H9 (cell line): ENCODE measurements around the gene ZNF648. TPM values are rescaled to one million over a fixed set of nuclear protein-coding genes. Genes with fewer than 3 reads are reported as not detected.

ENCODE experiments used
- DNase-seq: peaks from one replicate; pipeline ENCODE4 v3.0.0-alpha.2; 2017
- H2AFZ ChIP-seq: one replicate; pipeline ENCODE4 v1.6.1; 2013; ENCODE audit warnings: mild to moderate bottlenecking, low read length, control low read depth, moderate library complexity
- H2AK5ac ChIP-seq: 2 replicates; pipeline ENCODE4 v1.6.1; 2013; ENCODE audit warnings: low read length, control low read depth, mixed read lengths; ENCODE audit not compliant: insufficient read length
- H2BK120ac ChIP-seq: one replicate; pipeline ENCODE4 v1.6.1; 2013; ENCODE audit warnings: low read depth, mild to moderate bottlenecking, low read length, control low read depth, inconsistent platforms; ENCODE audit not compliant: poor library complexity, severe bottlenecking
- H2BK12ac ChIP-seq: 2 replicates; pipeline ENCODE4 v1.6.1; 2013; ENCODE audit warnings: low read length, control low read depth, mixed read lengths, low read depth; ENCODE audit not compliant: insufficient read length
- H2BK15ac ChIP-seq: 2 replicates; pipeline ENCODE4 v1.6.1; 2013; ENCODE audit warnings: low read depth, low read length, control low read depth
- H2BK20ac ChIP-seq: one replicate; pipeline ENCODE4 v1.6.1; 2013; ENCODE audit warnings: low read depth, mild to moderate bottlenecking, low read length, control low read depth, inconsistent platforms; ENCODE audit not compliant: poor library complexity, severe bottlenecking
- H2BK5ac ChIP-seq: 2 replicates; pipeline ENCODE4 v1.6.1; 2013; ENCODE audit warnings: low read length, control low read depth, mixed read lengths; ENCODE audit not compliant: insufficient read length
- H3K14ac ChIP-seq: 2 replicates; pipeline ENCODE4 v1.6.1; 2013; ENCODE audit warnings: low read length, control low read depth; ENCODE audit not compliant: insufficient read depth
- H3K18ac ChIP-seq: 2 replicates; pipeline ENCODE4 v1.6.1; 2013; ENCODE audit warnings: low read depth, mild to moderate bottlenecking, mixed read lengths, low read length, control low read depth; ENCODE audit not compliant: insufficient read length
- H3K23ac ChIP-seq: 2 replicates; pipeline ENCODE4 v1.6.1; 2013; ENCODE audit warnings: low read length, control low read depth, mixed read lengths, low read depth; ENCODE audit not compliant: insufficient read length
- H3K23me2 ChIP-seq: 2 replicates; pipeline ENCODE4 v1.6.1; 2013; ENCODE audit warnings: low read depth, mild to moderate bottlenecking, mixed read lengths, low read length, control low read depth; ENCODE audit not compliant: insufficient read length, poor library complexity, severe bottlenecking
- H3K27ac ChIP-seq: 2 replicates; pipeline ENCODE4 v1.5.1; 2013; ENCODE audit warnings: low read length, control low read depth, mixed read lengths, low read depth; ENCODE audit not compliant: insufficient read length
- H3K27me3 ChIP-seq: 2 replicates; pipeline ENCODE4 v1.6.1; 2013; ENCODE audit warnings: low read length, control low read depth, inconsistent platforms; ENCODE audit not compliant: insufficient read depth
- H3K4ac ChIP-seq: 2 replicates; pipeline ENCODE4 v1.6.1; 2013; ENCODE audit warnings: low read depth, mild to moderate bottlenecking, control low read depth, inconsistent platforms, low read length, moderate library complexity
- H3K4me1 ChIP-seq: 2 replicates; pipeline ENCODE4 v1.6.1; 2013; ENCODE audit warnings: low read length, control low read depth, inconsistent platforms; ENCODE audit not compliant: insufficient read depth
- H3K4me2 ChIP-seq: 2 replicates; pipeline ENCODE4 v1.6.1; 2013; ENCODE audit warnings: low read length, control low read depth, mixed read lengths; ENCODE audit not compliant: insufficient read length, insufficient read depth
- H3K56ac ChIP-seq: 2 replicates; pipeline ENCODE4 v1.6.1; 2013; ENCODE audit warnings: low read depth, mild to moderate bottlenecking, mixed read lengths, low read length, control low read depth; ENCODE audit not compliant: insufficient read length
- H3K79me1 ChIP-seq: 2 replicates; pipeline ENCODE4 v1.6.1; 2013; ENCODE audit warnings: low read depth, mild to moderate bottlenecking, moderate library complexity, low read length, control low read depth, inconsistent platforms; ENCODE audit not compliant: insufficient read depth, poor library complexity, severe bottlenecking
- H3K79me2 ChIP-seq: 2 replicates; pipeline ENCODE4 v1.6.1; 2013; ENCODE audit warnings: low read length, control low read depth, inconsistent platforms; ENCODE audit not compliant: insufficient read depth
- H3K9ac ChIP-seq: 2 replicates; pipeline ENCODE4 v1.6.1; 2013; ENCODE audit warnings: low read length, control low read depth, mixed read lengths; ENCODE audit not compliant: insufficient read length; ENCODE audit errors: extremely low read depth
- H3K9me3 ChIP-seq: one replicate; pipeline ENCODE4 v1.6.1; 2013; ENCODE audit warnings: low read depth, low read length, inconsistent platforms; ENCODE audit not compliant: control insufficient read depth
- H3T11ph ChIP-seq: one replicate; pipeline ENCODE4 v1.6.1; 2013; ENCODE audit warnings: mild to moderate bottlenecking, low read length, control low read depth, inconsistent platforms
- H4K20me1 ChIP-seq: one replicate; pipeline ENCODE4 v1.6.1; 2013; ENCODE audit not compliant: control insufficient read depth, insufficient read length, insufficient read depth
- H4K5ac ChIP-seq: 2 replicates; pipeline ENCODE4 v1.6.1; 2013; ENCODE audit warnings: low read depth, mild to moderate bottlenecking, mixed read lengths, low read length, control low read depth; ENCODE audit not compliant: insufficient read length
- H4K8ac ChIP-seq: replicated peaks from 2 replicates; pipeline ENCODE4 v1.6.1; 2013; ENCODE audit warnings: low read length, control low read depth, mixed read lengths, low read depth; ENCODE audit not compliant: insufficient read length
- H4K91ac ChIP-seq: 2 replicates; pipeline ENCODE4 v1.6.1; 2013; ENCODE audit warnings: low read depth, mild to moderate bottlenecking, moderate library complexity, mixed read lengths, low read length, control low read depth; ENCODE audit not compliant: insufficient read length
- H3K27ac Mint-ChIP-seq, 3 experiments: 2 replicates in 2 of 3; 3 replicates in 1 of 3; pipeline ENCODE4 v1.8.0; 2020 to 2021; ENCODE audit warnings: mixed read lengths in 3 of 3, mild to moderate bottlenecking in 1 of 3, moderate library complexity in 1 of 3
- H3K27me3 Mint-ChIP-seq: 2 replicates; pipeline ENCODE4 v1.8.0; 2021; ENCODE audit warnings: low read depth, mild to moderate bottlenecking, moderate library complexity, mixed read lengths
- H3K36me3 Mint-ChIP-seq, 3 experiments: 2 replicates in 2 of 3; 3 replicates in 1 of 3; pipeline ENCODE4 v1.8.0; 2020 to 2021; ENCODE audit warnings: low read depth in 3 of 3, mixed read lengths in 3 of 3; ENCODE audit not compliant: insufficient read depth in 1 of 3
- H3K4me1 Mint-ChIP-seq, 2 experiments: 2 replicates each; pipeline ENCODE4 v1.8.0; 2020; ENCODE audit warnings: mixed read lengths in 2 of 2
- H3K4me3 Mint-ChIP-seq, 2 experiments: 2 replicates in 1 of 2; 3 replicates in 1 of 2; pipeline ENCODE4 v1.8.0; 2020 to 2021; ENCODE audit warnings: mild to moderate bottlenecking in 2 of 2, mixed read lengths in 2 of 2, moderate library complexity in 1 of 2
- H3K9me3 Mint-ChIP-seq, 2 experiments: 2 replicates in 1 of 2; 3 replicates in 1 of 2; pipeline ENCODE4 v1.8.0; 2020; ENCODE audit warnings: mild to moderate bottlenecking in 2 of 2, mixed read lengths in 2 of 2, moderate library complexity in 1 of 2
- CTCF ChIP-seq: fragments of 200-600 bp; sonication (generic); conservative IDR thresholded peaks from 3 replicates; pipeline ENCODE4 v1.8.0; 2021; ENCODE audit warnings: antibody characterized with exemption, mild to moderate bottlenecking
- WGBS: extraction: QIAGEN DNeasy Blood & Tissue Kit; methylation state at CpG from one replicate; pipeline ENCODE4 v1.1.7; 2013; ENCODE audit warnings: missing lambda C conversion rate, low lambda C conversion rate, mixed read lengths; ENCODE audit not compliant: insufficient read length; ENCODE audit errors: extremely low coverage; 5-methylcytosine and 5-hydroxymethylcytosine counted together
- total RNA-seq: library from RNA; stranded (reverse); gene quantifications from 2 replicates; pipeline ENCODE4 v1.2.1, GENCODE V29; 2021

Gene ZNF648
- total RNA-seq, 1 experiment from 2014 or later, result 1.4 TPM

- peaks cover 0 to 4% (median 0%) of the 10 kb centered on the region in 3 experiments; a peak in 1 of 7 replicates for H3K36me3 Mint-ChIP-seq
- H3K4me2 ChIP-seq, result no peak overlapping the region
- H3K4me3 Mint-ChIP-seq, result no peak overlapping the region
- no peak overlapping the region for H2BK120ac ChIP-seq
- H2BK5ac ChIP-seq, result no peak overlapping the region
- no peak overlapping the region for H3K23ac ChIP-seq
- no peaks in the 10 kb centered on the region for H3K23me2 ChIP-seq
- H3T11ph ChIP-seq, result no peak overlapping the region
- H3K27me3 ChIP-seq, result no peaks in the 10 kb centered on the region
- H4K91ac ChIP-seq, result no peak overlapping the region
- no CpG with 5 or more reads among the region's 2 CpGs for WGBS
- H2BK15ac ChIP-seq, result no peak overlapping the region
- no peak overlapping the region for H2AFZ ChIP-seq
- H3K27me3 Mint-ChIP-seq, result no peaks in the 10 kb centered on the region; the same call in none of the 2 replicates
- TF ChIP-seq CTCF, result no peak
- H3K56ac ChIP-seq, result no peak overlapping the region
- no peak overlapping the region for H3K4ac ChIP-seq
- no peak overlapping the region for H3K9ac ChIP-seq
- H3K9me3 ChIP-seq, result no peaks in the 10 kb centered on the region
- H3K14ac ChIP-seq, result no peak overlapping the region
- no peak for DNase-seq
- H3K27ac ChIP-seq, result no peak overlapping the region
- H3K18ac ChIP-seq, result no peak overlapping the region
- no peaks in the 10 kb centered on the region for H4K20me1 ChIP-seq
- H3K79me2 ChIP-seq, result no peaks in the 10 kb centered on the region
- H3K4me1 ChIP-seq, result no peaks in the 10 kb centered on the region
- H3K4me1 Mint-ChIP-seq, result peaks cover 9 to 11% of the 10 kb centered on the region in 2 experiments
- peaks cover 9% of the 10 kb centered on the region in 2 experiments; a peak in 4 of 5 replicates for H3K9me3 Mint-ChIP-seq
- H2BK12ac ChIP-seq, result no peak overlapping the region
- no peak overlapping the region for H4K5ac ChIP-seq
- H3K27ac Mint-ChIP-seq, result no peak overlapping the region; a peak in 1 of 7 replicates
- H3K79me1 ChIP-seq, result no peaks in the 10 kb centered on the region
- no peak overlapping the region for H4K8ac ChIP-seq
- no peak overlapping the region for H2AK5ac ChIP-seq
- no peak overlapping the region for H2BK20ac ChIP-seq
Observed at GRCh38 chr1:182059936-182060335, 1.6 kb downstream of the ZNF648 start.
